IPS-NIHi7 (cell line): ENCODE results near the gene AMFR.

Experiments used
- DNase-seq: peaks from one replicate; pipeline ENCODE4 v3.0.0; 2012; ENCODE audit warnings: mixed read lengths; ENCODE audit errors: extremely low spot score

AMFR gene

DNA sequence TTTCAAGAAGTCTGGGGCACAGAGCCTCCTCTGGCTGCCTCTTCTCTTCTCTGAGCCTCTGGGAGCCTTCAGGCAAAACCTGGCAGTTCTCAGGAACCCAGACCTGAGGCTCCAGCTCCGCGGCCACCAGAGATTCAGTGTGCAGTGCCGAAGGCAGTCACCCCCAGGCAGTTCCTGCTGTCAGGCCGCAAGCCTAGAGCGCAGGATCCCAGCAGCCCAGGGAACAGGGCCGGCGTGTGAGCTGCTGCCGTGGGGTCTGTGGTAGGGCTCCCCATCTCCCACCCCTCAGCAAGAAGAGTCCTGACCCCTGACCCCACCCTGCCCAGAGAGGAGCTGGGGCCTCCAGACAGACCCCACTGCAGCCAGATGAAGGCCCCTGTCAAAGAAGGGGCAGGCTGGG lies 78.2 kb downstream of the AMFR start:
- no peak for DNase-seq

DNA sequence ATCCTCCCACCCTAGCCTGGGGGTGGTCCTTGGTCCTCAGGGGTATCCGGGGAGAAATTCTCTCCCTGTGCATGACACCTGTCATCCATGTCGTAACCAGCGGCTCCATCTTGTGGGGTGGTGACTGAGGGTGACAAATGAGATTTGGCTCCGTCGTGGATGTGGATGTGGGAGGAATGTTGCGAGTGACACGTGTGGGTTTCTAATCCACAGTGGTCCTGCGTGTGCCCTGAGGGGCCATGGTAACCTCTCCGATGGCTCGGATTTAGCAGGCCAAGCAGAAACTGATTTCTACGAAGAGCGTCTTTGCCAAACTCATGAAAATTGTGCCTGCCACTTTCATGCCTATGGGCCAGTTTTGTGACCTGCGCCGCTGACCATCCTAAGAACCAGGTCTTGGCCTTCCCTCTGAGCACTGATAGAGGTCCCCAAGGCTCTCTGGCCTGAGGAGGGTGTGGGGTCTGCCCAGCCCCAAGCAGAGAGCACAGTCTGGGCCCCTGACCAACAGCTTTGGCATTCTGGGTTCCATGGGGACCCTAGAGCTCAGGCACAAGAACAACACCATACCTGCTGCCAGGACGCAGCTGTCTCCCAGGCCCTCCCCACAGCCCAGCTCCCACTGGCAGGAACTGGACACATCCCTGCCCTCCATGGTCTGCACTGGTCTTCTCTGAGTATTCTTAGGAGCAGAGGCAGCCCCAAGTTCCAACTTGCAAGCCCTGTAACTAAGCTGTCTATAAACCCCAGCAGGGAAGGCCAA lies 79.0 kb downstream of the AMFR start:
- no peak for DNase-seq

DNA sequence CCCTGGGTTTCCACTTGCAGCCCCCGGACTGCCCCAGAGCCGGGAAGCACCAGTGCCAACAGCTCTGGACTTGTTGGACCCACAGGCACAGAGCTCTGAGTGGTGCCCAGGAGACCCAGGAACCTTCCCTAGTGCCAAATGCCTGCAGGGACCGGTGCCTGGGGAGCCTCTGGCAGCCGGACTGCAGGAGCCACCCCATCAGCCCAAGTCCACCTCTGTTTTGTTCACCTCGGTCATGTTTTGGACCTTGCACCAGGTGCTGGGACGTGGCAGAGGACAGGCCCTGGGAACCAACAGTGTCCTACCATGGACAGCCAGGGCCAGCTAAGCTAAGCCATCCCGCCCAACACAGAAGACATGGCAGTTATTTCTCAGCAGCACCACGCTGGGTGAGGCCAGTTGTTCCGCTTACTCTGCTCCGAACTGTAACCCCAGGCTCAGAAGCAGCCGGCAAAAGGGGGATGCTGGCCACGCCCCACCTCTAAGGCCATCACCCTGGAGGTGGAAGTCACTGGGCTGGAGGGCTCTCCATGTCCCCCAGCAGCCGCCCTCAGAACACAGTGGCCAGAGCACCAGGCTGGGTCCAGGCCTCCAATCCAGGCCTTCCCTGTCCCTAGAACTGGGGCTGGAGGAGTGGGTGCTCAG lies 79.8 kb downstream of the AMFR start:
- DNase-seq: no peak

DNA sequence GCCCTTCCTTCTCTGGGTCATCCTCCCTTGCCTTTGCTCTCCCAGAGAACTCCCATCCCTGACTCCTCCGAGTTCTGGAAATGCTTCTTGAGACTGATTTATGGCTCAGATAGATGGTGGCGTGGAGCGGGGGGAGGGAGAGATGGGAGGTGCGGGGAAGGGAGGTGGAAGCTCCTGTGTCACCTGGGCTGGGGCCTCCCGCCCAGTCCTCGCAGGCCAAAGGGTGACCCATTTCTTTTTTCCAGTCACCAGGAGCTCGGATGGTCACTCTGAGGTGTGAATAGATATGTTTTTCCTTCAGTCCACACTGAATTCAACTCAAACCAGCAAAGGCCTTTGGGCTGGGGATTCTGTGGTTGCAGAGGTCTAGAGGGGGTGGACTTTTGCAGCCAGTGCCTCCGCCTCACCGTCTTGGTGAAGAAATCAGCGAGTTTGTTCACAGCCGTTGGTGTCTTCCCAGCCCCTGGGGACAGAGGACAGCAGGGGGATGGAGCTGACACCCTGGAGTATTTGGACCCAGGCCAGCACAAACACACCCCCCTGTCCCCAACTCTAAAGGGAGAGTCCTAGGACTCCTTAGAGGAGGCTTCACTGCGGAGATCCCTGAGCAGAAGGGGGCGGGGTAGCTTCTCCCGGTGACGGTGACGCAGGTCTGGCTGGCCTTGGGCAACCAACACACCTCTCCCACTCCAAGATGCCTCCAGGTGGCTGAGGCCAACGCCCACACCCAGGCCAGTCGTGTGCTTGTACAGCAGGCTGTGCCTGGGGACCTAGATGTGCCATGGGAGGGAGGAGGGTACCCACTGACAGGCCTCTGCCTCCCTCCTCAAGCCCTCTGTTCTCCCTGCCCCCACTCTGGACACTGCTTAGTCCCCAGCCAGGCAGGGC lies 80.6 kb downstream of the AMFR start:
- peak; percentile 44 for DNase-seq

DNA sequence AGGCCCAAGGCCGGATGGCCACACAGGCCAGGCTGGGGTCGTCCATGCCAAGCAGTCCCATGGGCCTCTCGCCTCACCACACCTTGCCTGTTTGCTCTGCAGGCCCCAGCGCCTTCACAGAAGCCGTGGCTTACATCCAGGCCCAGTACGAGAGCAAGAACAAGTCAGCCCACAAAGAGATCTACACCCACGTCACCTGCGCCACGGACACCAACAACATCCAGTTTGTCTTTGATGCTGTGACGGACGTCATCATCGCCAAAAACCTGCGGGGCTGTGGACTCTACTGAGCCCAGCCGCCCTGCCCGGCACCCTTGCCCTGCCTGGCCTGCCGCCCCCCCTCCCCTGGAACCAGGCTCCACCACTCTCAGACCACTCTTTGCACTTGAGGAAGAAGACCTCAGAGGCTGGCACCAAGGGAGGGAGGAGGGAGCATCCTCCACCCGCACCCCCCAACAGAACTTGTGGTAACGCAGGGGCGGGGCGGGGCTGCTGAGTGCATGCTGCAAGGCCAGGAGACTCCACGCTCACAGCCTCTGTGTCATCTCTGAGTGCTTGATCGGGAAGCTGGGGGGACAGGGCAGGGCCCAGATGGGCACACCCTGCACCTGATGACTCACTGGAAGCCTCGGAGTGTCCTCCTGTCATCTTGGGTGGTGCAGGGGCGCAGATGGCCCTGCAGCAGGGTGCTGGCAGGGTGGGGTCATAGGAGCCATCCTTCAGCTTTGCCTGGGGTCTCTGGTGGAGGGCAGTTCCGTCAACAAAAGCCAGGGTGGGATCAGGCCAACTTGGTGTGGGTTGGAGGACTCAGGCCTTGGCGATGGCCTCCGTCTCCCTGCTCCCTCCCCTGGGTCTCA lies 81.5 kb downstream of the AMFR start:
- DNase-seq: no peak

DNA sequence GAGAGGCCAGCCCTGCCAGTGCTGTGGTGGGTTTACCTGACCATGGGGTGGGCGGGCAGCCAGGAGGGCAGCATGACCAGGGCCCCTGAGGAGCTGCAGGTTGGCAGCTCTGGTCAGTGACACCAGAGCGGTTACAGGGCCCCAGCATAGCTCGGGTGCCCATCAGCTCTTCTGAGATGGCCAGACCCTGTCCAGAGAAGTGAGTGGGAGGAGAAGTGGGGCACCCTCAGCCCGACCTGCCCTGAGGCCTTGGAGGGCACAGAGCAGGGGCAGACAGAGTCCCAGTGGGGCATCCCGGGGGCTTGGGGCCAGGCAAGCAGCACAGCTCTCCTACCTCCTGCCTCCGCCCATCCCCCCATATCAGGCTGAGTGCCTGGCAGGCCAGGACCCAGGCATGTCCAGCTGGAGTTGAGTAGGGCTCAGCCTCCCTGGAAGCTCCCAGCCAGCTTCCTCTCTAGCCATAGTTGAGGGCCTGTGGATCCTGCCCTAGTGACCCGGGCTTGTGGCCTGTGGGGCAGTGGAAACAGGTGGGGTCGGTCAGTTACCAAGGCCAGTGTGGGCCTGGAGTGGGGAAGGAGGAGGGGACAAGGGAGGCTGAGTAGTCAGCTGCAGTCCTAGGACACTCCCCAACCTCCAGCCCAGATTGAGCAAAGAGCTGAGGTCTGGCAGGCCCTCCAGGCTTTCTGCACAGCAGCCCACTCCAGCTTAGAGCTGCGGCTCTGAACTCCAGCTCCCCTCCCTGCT lies 83.5 kb downstream of the AMFR start:
- no peak for DNase-seq

DNA sequence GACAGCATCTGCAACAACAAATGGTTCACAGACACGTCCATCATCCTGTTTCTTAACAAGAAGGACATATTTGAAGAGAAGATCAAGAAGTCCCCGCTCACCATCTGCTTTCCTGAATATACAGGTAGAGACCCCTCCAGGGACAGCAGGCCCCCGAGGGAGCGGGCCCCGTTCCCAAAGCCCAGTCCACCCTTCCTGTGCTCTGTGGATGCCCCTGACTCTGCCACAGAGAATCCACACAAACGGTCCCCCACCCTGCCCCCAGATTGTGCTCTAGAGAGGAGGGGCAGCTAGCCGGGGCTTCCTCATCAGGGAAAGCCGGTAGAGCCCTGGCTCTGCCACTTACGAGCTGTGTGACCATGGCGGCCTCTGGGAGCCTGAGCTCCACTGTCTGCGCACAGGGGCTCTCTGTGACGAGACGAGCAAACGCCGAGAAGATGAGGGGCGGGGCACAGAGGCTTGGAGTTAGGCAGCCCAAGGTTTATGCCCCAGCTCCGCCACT lies 84.4 kb downstream of the AMFR start:
- DNase-seq: no peak

DNA sequence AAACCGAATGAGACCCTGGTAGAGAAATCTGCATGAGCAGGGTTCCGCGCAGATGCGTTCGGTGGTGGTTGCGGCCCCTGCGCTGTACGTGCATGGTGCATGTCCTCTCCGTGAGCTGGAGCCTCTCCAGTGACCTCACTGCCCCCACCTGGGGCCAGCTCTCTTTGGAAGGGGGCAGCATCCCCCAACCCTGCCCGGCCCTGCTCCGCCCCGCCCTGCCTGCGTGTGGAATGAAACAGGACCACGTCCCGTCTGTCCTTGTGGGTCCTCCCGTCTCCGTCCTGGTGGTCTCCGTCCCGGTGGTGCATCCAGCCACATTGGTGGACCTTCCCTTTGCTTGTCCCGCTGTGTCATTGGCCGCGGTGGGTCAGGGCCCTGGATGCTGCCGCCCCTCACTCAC lies 84.9 kb downstream of the AMFR start:
- DNase-seq: no peak

DNA sequence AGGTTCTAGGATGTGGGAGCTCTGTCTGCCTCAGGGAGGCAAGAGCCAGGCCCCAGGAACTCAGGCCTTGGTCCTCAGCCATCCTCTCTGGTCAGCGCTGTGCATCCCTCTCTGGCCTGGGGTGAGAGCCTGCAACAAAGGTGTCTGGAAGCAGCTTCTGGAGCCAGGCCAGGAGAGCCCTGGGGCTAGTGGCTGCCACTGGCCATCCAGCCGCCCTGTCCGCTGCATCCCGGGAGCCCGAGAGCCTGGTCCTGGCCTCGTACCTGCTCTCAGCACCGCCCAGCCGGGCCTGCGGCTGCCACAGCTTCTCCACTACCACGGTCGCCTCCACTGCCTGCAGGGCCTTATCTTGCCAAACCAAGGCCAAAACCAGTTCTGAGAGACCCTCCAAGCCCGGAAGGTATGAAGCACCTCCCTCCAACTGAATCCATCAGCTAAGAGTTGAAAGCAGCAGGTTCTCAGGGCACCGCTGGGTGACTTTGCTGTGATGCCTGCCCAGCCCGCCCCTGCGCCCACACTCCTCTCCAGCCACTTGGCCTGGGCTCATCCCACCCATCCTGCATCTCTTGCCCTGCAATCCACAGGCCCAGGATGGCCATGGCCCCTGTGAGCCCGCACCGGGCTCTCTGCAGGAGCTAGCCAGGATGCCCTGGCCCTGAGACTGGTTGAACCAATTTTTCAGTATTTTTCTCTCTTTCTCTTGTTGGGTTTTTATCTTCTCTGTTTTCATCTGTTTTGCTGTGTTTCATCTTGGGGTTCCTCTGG lies 85.7 kb downstream of the AMFR start:
- DNase-seq: no peak

DNA sequence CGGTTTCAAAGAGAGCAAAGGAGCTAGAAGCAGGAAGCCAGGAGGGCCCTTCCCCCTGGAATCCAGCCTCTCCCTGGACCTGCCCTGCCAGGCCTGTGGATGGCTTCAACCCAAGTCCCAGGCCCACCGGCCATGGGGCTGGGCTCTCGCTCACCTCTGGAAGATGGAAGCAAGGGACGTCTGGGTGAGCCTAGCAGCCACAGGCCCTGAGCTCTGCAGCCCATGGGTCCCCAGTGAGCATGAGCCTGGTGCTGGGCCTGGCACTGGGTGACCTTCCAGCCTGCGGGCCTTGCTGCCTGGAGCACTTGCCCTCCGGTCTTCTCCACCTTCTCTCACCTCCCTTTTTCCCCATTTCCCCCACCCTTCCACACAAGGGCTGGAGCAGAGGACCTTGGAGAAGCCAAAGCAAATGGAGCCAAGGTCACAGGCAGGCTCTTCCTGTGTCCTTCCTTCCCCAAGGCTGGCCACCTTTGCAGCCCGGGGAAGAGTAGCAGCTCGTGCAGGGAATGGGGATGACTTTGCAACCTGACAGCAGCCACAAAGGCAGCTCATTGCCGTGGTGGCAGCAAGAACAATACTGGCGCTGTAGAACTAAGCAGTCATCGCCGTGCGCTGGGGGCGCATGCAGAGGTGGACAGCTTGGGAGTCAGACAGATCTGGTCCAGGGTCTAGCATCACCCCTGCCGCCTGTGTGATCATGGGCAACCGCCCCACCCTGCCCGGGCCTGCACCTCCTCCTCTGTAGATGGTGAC lies 86.6 kb downstream of the AMFR start:
- DNase-seq: no peak

DNA sequence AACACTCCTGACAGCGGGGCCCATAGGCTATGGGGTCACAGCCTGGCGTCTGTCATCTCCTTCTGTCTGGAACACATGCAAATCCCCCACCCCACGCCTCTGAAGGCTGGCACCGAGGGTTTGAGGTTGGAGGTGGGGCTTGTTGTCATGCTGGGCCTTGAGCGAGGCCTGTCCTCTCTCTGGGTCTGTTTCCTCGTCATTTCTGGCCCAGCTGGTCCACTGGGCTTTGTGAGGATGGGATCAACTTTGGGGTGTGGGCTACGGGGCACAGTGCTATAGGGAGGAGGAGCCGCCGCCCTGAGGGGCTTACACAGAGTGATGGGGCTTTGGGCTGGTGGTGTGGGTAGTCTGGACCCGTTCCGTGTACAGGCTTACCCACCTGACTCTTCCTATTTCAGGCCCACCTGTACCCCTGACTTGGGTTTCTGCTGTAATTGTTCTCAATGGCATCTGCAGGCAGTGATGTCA lies 87.5 kb downstream of the AMFR start:
- DNase-seq: no peak

DNA sequence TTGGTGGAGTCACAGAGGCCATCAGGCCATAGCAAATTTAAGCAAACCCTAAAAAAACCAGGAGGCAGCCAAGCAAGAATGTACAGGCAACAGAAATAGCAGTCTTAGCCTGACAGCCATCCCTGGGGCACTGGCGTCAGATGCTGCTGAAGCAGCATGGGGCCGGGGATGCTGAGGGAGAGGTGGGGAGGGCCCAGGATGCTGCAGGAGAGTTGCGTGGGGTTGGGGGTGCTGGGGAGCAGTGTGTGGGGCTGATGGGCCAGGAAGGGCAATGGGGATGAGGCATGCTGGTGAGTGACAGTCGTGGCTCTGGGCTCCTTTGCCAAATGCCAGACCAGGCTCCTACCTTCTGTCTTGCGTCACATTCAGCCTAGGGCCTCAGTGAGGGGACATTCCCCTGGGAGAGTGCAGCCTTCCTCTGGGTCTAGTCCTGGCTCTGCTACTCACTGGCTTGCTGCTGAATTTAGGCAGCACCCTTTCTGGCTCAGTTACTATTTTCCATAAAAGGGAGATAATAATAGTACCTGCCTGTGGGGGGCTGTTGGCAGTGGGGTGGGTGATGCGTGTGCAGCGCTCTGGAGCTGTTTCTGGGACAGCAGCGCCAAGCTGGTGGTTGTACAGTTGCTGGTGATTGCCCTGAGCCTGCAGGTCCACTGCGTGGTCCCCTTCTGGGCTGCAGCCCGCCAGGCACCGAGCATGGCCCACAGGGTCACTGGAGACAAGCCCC lies 88.1 kb downstream of the AMFR start:
- DNase-seq: no peak

DNA sequence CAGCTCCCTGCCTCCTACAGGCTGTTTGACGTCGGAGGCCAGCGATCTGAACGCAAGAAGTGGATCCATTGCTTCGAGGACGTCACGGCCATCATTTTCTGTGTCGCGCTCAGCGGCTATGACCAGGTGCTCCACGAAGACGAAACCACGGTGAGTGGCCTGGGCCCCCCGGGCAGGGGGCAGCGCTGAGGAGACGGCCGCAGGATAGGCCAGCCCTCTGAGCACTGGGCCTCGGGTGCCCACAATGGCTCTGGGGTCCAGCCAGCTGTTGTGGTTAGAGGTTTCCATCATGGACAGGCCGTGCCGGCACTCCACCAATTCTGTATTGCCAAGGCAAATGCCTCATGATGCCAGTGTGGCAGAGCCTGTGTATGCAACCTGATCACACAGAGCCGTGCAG lies 88.6 kb downstream of the AMFR start:
- no peak for DNase-seq

DNA sequence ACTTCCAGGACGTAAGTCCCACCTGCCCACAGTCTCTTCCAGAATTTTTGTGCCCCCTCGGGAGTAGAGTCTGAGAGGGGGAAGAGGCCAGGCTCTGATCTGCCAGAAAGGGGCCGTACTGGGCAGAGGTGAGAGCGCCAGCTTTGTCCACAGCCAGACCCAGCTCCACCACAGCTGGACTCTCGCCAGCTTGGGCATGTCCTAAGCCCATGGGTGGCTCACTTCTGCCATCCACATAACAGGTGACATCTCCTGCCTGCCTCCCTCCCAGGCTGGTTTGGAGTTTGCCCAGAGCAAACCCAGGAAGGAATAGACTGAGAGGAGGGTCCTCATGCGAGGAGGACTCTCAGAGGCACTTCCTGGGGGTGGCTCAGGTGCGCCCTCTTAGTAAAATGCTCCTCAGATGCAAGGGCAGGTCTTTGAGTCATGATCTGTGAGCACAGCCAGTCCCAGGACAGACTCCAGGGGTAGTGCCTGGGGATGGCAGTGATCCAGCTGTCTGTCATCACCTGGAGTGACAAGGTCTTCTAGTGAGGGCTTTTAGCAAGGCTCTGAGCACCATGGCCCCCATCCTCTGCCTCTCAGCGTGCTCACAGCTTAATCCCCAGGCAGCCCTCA lies 89.2 kb downstream of the AMFR start:
- no peak for DNase-seq

DNA sequence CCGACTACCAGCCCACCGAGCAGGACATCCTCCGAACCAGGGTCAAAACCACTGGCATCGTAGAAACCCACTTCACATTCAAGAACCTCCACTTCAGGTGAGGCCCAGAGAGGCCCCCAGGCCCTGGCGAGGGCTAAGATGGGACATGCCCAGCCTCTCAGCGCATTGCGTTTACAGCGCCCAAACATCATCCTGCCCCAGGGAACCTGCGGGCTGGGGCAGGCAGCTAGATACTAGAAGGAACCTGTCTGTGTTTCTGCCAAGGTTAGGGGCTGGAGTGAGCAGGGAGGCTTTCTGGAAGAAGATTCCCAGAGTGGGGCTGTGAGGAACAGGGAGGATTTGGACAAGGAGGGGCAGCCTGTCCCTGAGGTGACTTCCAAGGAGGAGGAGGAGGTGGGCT lies 90.6 kb downstream of the AMFR start:
- DNase-seq: no peak

DNA sequence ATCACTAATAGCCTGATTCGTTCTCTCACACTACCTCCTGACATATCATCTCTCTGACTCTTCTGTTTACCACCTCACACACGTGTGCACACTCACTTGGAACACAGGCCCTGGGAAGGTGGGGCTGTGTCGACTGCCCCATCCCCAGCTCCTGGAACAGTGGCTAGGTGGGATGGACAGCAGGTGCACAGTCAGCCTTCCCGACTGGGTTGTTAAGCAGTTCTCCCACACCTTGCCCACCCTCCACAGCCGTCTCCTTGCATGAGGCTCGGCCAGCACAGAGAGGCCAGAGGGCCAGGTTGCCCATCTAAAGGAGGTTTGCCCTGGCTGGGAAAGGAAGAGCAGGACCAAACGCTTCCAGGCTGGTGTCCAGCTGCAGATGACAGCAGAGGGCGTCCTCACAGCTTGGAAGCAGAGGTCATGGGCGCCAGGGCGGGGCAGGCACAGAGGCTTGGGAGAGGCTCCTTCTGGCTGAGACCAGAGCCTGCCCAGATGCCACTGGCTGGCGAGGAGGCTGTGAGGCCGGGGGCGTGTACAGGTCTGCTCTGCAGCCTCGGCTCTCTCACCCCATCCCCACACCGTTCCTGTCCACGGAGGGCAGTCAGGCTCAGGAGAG lies 92.8 kb downstream of the AMFR start:
- DNase-seq: peak; percentile 90

DNA sequence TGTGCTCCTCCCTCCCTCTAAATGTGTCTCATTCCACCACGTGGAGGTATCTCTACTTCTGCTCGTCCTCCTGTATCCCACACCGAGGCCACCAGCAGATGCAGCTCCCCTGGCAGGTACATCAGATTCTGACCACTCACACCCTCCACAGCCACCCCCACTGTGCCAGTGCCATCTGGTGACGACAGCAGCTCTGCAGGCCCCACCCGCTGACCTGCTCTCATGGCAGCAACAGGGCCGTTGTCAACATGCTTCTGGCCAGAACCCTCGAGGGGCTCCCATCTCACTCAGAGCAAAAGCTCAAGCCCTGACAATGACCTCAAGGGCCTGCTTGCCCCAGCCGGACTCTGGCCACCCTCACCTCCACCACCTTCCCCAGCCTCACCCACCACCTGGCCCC lies 93.4 kb downstream of the AMFR start:
- no peak for DNase-seq

DNA sequence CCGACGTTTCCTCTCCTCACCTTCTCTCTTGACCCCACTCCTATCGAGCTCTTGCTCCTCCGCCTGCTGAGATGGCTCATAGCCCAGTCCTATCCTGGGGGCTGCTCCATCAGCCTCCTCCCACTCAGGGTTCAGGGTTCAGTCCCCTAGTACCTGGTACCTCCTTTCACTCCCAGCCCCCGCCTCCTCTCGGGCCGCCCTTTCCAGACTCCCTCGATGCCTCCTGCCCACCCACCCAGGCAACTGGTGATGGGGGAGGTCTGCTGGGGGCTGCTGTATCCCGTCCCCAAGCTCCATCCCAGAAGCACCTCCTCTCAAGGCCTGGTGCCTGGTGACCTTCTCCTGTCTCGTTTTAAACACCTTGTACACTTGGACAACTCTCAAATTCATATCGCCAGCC lies 93.9 kb downstream of the AMFR start:
- no peak for DNase-seq
